Measurements from ENCODE around the gene ABCG2.

The ABCG2 gene

DNA sequence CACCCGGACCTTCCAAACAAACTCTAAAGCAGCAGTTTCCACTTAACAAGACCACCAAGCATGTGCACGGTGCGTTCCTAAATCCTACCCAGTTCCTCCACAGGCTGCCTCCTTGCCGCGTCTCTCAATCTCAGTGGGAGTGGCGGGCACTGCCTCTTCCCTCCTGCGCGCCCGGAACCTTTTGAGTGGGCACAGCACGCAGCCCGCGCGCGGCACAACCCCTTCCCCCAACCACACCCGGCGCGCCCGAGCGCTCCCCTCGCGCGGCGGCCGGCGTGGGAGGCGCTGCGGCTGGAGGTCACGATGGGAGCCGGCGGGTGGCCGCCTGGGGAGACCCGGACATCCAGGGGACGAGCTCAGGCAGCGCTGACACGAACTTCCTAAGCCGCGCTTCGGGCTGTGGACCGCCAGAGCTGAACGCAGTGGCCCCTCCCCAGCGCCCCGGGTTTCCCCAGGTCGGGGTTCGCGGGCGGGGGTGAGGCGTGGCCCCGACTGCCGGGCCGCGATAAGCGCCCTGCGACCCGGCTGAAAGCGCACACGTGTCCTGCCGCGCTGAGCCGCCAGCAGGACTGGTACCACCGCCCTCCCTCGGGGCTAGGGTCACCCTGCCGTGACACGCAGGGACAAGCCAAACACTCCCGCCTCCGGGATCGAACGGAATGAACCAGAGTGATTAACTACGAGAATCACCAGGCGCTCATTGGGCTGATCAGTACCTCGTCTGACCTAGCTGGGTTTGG is at the start of gene ABCG2:
ABCG2 (minus strand) TSS at position 151 of the 740 bp plus-strand sequence. CDS start 18,644 bp downstream, outside the sequence.
- no peak for DNase-seq

DNA sequence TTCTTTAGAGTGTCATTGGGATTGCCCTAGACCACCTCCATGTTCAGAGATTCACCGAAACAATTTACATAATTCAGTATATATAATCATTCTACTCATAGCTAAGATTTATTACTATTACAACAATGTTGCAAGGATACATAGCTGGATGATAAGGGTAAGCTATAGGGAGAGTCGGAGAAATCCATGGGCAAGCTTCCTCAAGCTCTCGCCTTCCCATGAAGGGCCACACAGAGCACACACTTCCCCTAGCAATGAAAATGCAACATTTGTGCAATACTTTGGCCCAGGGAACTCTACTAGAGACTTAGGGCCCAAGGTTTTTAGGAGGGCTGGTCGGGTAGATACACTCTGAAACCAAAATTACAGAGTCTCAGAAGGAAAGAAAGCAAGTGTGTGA is 49.7 kb upstream of the ABCG2 start:
- no peak for DNase-seq

DNA sequence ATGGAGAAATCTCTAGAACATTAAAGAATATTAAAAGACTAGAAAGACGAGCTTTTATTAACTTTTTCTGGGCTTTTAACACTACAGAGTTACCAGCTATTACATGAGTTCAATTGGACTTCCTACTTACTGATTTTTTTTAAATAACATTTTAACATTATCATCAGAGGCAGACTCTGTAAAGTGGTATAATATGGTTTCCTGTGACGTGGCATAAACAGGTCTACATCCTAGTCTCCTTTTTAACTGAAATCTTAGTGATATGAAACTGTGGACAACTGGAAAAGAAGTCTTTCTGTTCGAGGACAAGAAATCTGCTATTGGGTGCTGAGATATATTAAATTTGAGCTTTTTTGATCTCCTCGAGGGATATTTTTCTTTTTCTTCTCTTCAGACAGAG is 48.7 kb upstream of the ABCG2 start:
- no peak for DNase-seq

DNA sequence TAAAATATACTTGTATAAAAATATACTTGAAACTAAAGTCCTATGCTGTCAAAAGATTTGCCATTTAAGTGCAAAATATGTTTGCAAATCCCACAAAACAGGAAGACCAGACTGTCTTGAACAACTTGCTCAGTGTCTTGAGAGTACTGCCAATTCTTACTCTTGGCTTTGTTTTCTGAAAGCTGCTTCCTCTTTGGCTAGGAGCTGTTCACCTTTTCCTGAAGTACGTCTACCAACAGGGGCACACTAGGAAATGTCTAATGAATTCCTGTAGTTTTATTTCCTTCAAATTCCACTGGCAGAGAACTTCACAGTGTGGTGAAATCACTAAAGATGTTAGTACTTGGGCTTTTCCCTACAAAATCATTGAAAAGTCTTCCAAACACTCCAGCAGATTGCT is 46.4 kb upstream of the ABCG2 start:
- DNase-seq, result no peak

GRCh38 chr4:88202443-88202842 is 44.0 kb upstream of the ABCG2 start:
- no peak for DNase-seq

GRCh38 chr4:88200186-88200585 is 41.7 kb upstream of the ABCG2 start:
- DNase-seq, result no peak

DNA sequence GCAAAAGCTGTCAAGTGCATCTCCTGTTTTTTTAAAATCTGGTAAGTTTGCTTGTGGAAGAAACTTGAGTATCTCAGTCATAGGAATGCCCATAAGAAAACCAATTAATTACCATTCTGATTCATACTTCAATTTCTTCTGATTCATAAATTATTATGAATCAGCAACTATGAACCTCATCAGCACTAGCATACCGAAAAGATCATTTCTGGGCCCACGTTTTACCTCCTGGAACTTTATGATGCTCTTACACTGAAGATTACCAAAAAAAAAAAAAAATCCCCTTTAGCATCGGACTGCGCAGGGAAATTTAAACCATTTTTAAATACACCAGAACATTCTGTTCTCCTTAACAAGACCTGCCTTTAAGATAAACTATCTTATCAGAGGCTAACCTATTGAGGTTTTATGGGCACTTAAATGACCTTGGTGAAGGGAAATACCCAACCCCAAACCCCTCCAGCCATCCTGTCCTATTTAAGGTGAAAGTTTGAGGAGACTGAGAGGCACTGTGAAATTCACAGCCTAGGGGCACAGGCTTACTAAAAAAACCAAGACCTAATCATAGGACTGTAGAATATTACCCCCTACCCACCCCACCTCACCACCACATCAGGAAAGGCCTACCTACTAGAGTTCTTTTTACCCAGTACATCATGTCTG is 38.2 kb upstream of the ABCG2 start:
- DNase-seq, result no peak

GRCh38 chr4:88196013-88196365 is 37.5 kb upstream of the ABCG2 start:
- no peak for DNase-seq

- DNase-seq, result no peak
These were observed 37.0 kb upstream of the ABCG2 start for GRCh38 chr4:88195328-88196012.

GRCh38 chr4:88191404-88191803 is 33.0 kb upstream of the ABCG2 start:
- DNase-seq, result no peak

GRCh38 chr4:88189881-88190585 is 31.6 kb upstream of the ABCG2 start:
- DNase-seq, result no peak

DNA sequence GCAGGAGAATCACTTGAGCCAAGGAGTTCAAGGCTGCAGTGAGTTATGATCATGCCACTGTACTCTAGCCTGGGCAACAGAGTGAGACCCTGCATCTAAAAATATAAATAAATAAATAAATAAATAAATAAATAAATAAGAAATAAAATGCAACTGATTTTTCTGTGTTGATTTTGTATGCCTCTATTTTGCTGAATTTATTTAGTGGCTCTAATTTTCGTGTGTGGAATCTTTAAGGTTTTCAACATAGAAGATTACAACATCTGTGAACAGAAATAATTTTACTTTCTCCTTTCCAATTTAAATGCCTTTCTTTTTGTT is 30.9 kb upstream of the ABCG2 start:
- no peak for DNase-seq

- DNase-seq, result no peak
These were observed 30.4 kb upstream of the ABCG2 start for GRCh38 chr4:88188738-88189417.

DNA sequence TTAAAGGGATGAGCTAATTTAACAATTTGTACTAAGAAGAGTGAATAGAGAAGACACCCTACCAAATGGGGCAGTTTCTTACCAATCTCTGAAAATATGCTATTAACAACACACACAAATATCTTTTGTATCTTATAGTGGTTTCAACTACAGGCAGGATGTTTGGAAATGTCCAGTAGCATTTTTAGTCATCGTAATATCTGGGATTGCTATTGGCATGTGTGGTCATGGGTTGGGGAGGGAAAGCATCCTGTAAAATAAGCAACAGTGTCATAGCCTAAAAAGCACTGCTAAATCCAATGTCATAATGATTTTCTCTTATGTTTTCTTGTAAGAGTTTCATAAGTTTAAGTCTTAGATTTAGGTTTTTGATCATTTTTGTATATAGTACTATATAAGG is 29.3 kb upstream of the ABCG2 start:
- DNase-seq, result no peak

- DNase-seq, result no peak
These were observed 27.5 kb upstream of the ABCG2 start for GRCh38 chr4:88185906-88186305.

DNA sequence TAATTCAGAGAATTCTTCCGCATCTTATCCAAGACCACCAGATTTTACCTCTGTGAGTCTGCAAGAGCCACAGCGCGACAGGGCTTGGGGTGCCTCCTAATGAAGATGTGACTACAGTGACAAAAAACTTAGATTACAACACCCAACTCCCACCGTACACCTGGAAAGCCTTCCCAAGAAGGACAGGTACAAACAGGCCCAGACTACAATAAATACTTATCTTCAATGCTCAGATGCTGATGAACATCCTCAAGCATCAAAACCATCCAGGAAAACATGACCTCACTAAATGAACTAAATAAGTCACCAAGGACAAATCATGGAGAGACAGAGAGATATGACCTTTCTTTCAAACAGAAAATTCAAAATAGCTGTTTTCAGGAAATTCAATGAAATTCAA is 20.8 kb upstream of the ABCG2 start:
- no peak for DNase-seq

DNA sequence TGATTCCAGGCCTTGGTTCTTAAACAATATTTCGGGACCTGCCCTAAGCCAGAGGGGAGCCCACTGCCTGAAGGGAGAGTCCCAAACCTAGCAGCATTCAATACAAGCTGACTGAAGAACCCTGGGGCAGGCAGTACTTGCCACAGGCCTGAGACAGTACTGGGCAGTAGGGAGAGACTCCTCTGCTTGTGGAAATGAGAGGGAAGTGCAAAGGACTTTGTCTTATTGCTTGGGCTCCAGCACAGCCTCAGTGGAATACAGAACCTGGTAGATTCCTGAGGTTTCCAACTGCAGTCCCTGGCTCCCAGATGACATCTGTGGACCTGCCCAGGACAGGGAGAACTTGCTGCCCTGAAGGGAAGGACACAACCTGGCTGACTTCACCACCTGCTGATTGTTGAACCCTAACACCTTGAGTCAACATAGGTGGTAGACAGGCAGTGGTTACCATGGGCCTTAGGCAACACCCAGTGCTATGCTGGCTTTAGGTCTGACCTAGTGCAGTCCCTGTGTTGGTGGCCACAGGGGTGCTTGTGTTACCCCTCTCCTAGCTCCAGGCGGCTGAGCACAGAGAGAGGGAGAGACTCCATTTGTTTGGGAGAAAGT is 20.3 kb upstream of the ABCG2 start:
- DNase-seq, result no peak

- no peak for DNase-seq
These were observed 19.7 kb upstream of the ABCG2 start for GRCh38 chr4:88177983-88178625.

GRCh38 chr4:88172987-88173386 is 14.5 kb upstream of the ABCG2 start:
- no peak for DNase-seq

DNA sequence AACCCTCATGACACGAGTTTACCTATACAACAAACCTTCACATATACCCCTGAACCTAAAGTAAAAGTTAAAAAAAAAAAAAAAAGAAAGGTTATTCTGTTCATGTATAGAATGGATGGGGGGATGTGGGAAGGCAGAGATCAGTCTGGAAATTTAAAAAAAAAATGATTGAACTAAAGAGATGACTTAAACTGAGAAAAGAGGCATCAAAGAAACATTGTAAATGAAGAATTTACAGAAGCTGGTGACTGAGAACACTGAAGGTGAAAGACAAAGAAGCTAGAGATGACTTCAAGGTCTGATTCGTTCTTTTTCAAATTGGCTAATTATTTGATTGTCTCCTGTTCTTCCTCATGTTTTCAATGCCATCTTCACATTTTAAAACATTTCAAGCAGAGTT is 12.8 kb upstream of the ABCG2 start:
- no peak for DNase-seq

GRCh38 chr4:88169298-88169697 is 10.9 kb upstream of the ABCG2 start:
- no peak for DNase-seq

GRCh38 chr4:88166608-88167007 is 8.2 kb upstream of the ABCG2 start:
- no peak for DNase-seq
